ENCODE data around the gene LIMD2. TPM values are rescaled to one million over a fixed set of nuclear protein-coding genes. Genes with fewer than 3 reads are reported as not detected.

LIMD2 gene
- total RNA-seq, 2 donors from 2014 or later = 101 to 144 TPM

GRCh38 chr17:63646488-63646806, 53.5 kb downstream of the LIMD2 start:
- Mint-ChIP-seq H3K9me3 (no peaks in the 10 kb centered on the region), H3K4me1 (peaks cover 14% of the 10 kb centered on the region), H3K27me3 (no peaks in the 10 kb centered on the region), H3K27ac (peak overlapping the region; percentile 82), H3K4me3 (peak overlapping the region; percentile 18), H3K36me3 (ENCODE audit: low read depth) (peaks cover 45% of the 10 kb centered on the region)
- peak; percentile 34 for ATAC-seq (replicated peaks)

Other genes with a start within 250 kb of the LIMD2 start
- 1 to 10 TPM in 1 of 2 donors, under 1 TPM in 1; 0.61 to 1.4 TPM for gene ACE, start 223.1 kb downstream of the LIMD2 start, total RNA-seq
- under 1 TPM in 1 of 2 donors, not detected in 1; 0.05 TPM for gene KCNH6, start 176.8 kb downstream of the LIMD2 start, total RNA-seq
- 100 to 1,000 TPM; 108 to 115 TPM for gene DCAF7, start 149.6 kb downstream of the LIMD2 start, total RNA-seq
- gene TACO1, start 99.2 kb downstream of the LIMD2 start, total RNA-seq = 10 to 100 TPM; 12.5 to 27.8 TPM
- gene MAP3K3, start 77.7 kb downstream of the LIMD2 start, total RNA-seq = 10 to 100 TPM; 30.8 to 38.7 TPM
- gene STRADA, start 41.7 kb upstream of the LIMD2 start, total RNA-seq = 10 to 100 TPM; 49.0 to 56.8 TPM
- 10 to 100 TPM; 75.5 to 99.9 TPM for gene CCDC47, start 73.5 kb upstream of the LIMD2 start, total RNA-seq
- 100 to 1,000 TPM; 119 to 121 TPM for gene DDX42, start 74.0 kb upstream of the LIMD2 start, total RNA-seq
- gene PSMC5, start 127.3 kb upstream of the LIMD2 start, total RNA-seq = 100 to 1,000 TPM; 102 to 172 TPM
- 10 to 100 TPM; 36.3 to 74.1 TPM for gene FTSJ3, start 127.5 kb upstream of the LIMD2 start, total RNA-seq
- gene SMARCD2, start 142.6 kb upstream of the LIMD2 start, total RNA-seq = 100 to 1,000 TPM in 1 of 2 donors, 10 to 100 TPM in 1; 82.7 to 112 TPM
- 1 to 10 TPM; 2.3 to 3.5 TPM for gene CSH2, start 173.6 kb upstream of the LIMD2 start, total RNA-seq
- not detected for gene GH2, start 181.8 kb upstream of the LIMD2 start, total RNA-seq
- gene CSH1, start 196.4 kb upstream of the LIMD2 start, total RNA-seq = 1 to 10 TPM; 7.6 to 8.2 TPM
- gene CSHL1, start 211.1 kb upstream of the LIMD2 start, total RNA-seq = under 1 TPM in 1 of 2 donors, not detected in 1; 0.61 TPM
- gene GH1, start 218.7 kb upstream of the LIMD2 start, total RNA-seq = under 1 TPM in 1 of 2 donors, not detected in 1; 0.56 TPM
- gene CD79B, start 232.2 kb upstream of the LIMD2 start, total RNA-seq = 10 to 100 TPM; 29.3 to 41.4 TPM

Measured in activated T-helper 17 cell treated with anti-CD3 and anti-CD28 coated beads, Interleukin-2, amount 50 U/mL, for 72 hours (primary cell).